ENCODE data around the gene DNAJA4.
A peak's percentile ranks its signal among the peaks of the same experiment; 100 is the strongest.

DNAJA4 gene

GRCh38 chr15:78280319-78281072 lies 16.1 kb downstream of the DNAJA4 start:
- DNase-seq (ENCODE audit: low read depth) = no peak

- no peak for DNase-seq (ENCODE audit: low read depth)
Measured at GRCh38 chr15:78282324-78282723, 18.0 kb downstream of the DNAJA4 start.

- DNase-seq (ENCODE audit: low read depth) = no peak
Measured at GRCh38 chr15:78284758-78285157, 20.4 kb downstream of the DNAJA4 start.

GRCh38 chr15:78290222-78290621 lies 25.9 kb downstream of the DNAJA4 start:
- DNase-seq (ENCODE audit: low read depth) = no peak

GRCh38 chr15:78291052-78291451 lies 26.7 kb downstream of the DNAJA4 start:
- DNase-seq (ENCODE audit: low read depth) = no peak

GRCh38 chr15:78291698-78292097 lies 27.3 kb downstream of the DNAJA4 start:
- no peak for DNase-seq (ENCODE audit: low read depth)

GRCh38 chr15:78292219-78292618 lies 27.9 kb downstream of the DNAJA4 start:
- DNase-seq (ENCODE audit: low read depth) = no peak

GRCh38 chr15:78299101-78299930 lies 35.0 kb downstream of the DNAJA4 start, which contains the start of gene SKIC8:
SKIC8 (minus strand) TSS chr15:78299609; CDS start chr15:78295686, 3,923 bp downstream.
- peak; percentile 83 for DNase-seq (ENCODE audit: low read depth)

- no peak for DNase-seq (ENCODE audit: low read depth)
Measured at GRCh38 chr15:78301326-78301725, 37.0 kb downstream of the DNAJA4 start.

- DNase-seq (ENCODE audit: low read depth) = no peak
Measured at GRCh38 chr15:78301828-78302227, 37.5 kb downstream of the DNAJA4 start.

- no peak for DNase-seq (ENCODE audit: low read depth)
Measured at GRCh38 chr15:78302579-78303312, 38.4 kb downstream of the DNAJA4 start.

GRCh38 chr15:78304216-78305066 lies 40.1 kb downstream of the DNAJA4 start:
- DNase-seq (ENCODE audit: low read depth) = no peak

- DNase-seq (ENCODE audit: low read depth) = no peak
Measured at GRCh38 chr15:78306176-78306774, 41.9 kb downstream of the DNAJA4 start.

- no peak for DNase-seq (ENCODE audit: low read depth)
Measured at GRCh38 chr15:78307976-78308375, 43.6 kb downstream of the DNAJA4 start.

GRCh38 chr15:78308422-78309032 lies 44.2 kb downstream of the DNAJA4 start:
- peak; percentile 9 for DNase-seq (ENCODE audit: low read depth)

GRCh38 chr15:78311292-78311691 lies 46.9 kb downstream of the DNAJA4 start:
- DNase-seq (ENCODE audit: low read depth) = no peak

- DNase-seq (ENCODE audit: low read depth) = no peak
Measured at GRCh38 chr15:78312536-78312935, 48.2 kb downstream of the DNAJA4 start.

- DNase-seq (ENCODE audit: low read depth) = no peak
Measured at GRCh38 chr15:78312957-78313356, 48.6 kb downstream of the DNAJA4 start.

GRCh38 chr15:78313383-78313782 lies 49.0 kb downstream of the DNAJA4 start:
- DNase-seq (ENCODE audit: low read depth) = no peak

GRCh38 chr15:78314181-78314581 lies 49.8 kb downstream of the DNAJA4 start:
- no peak for DNase-seq (ENCODE audit: low read depth)

Measured in stimulated activated CD4-positive, alpha-beta T cell treated with anti-CD3 and anti-CD28 coated beads, Interleukin-2, amount 100 ng/mL, for 4 hours (primary cell).